Activated CD8-positive, alpha-beta T cell treated with anti-CD3 and anti-CD28 coated beads for 36 hours (primary cell): ENCODE data around the gene MAMLD1. TPM values are rescaled to one million over a fixed set of nuclear protein-coding genes. Genes with fewer than 3 reads are reported as not detected.

Source experiments
- ATAC-seq: fragments of 200-7000 bp; cut with Tn5 transposase; one replicate; pipeline ENCODE4 v1.10.0; 2021; ENCODE audit warnings: mild to moderate bottlenecking, moderate library complexity
- CTCF ChIA-PET: fragments of 350-600 bp; sonication (Branson Sonifier 250); formaldehyde crosslinking; loops from one replicate; lab custom pipeline; 2021; ENCODE audit warnings: antibody characterized with exemption; lab: Charles Lee
- POLR2A ChIA-PET: fragments of 350-600 bp; sonication (Branson Sonifier 250); formaldehyde crosslinking; loops from one replicate; lab custom pipeline; 2021; ENCODE audit warnings: antibody characterized with exemption; lab: Charles Lee
- DNase-seq: peaks from one replicate; pipeline ENCODE4 v3.0.0-alpha.2; 2020
- H3K27ac Mint-ChIP-seq: one replicate; pipeline ENCODE4 v1.8.0; 2021; ENCODE audit warnings: mild to moderate bottlenecking, mixed read lengths
- H3K27me3 Mint-ChIP-seq: one replicate; pipeline ENCODE4 v1.8.0; 2021; ENCODE audit warnings: mixed read lengths
- H3K36me3 Mint-ChIP-seq: one replicate; pipeline ENCODE4 v1.8.0; 2021; ENCODE audit warnings: low read depth, mixed read lengths
- H3K4me1 Mint-ChIP-seq: one replicate; pipeline ENCODE4 v1.8.0; 2021; ENCODE audit warnings: low read depth, mixed read lengths
- H3K4me3 Mint-ChIP-seq: one replicate; pipeline ENCODE4 v1.8.0; 2021; ENCODE audit warnings: mild to moderate bottlenecking, moderate library complexity, mixed read lengths
- H3K9me3 Mint-ChIP-seq: one replicate; pipeline ENCODE4 v1.8.0; 2021; ENCODE audit warnings: mixed read lengths
- CTCF ChIP-seq: fragments of 200-600 bp; IDR thresholded peaks from one replicate; pipeline ENCODE4 v1.8.0; 2022; ENCODE audit warnings: antibody characterized with exemption, mild to moderate bottlenecking
- intact Hi-C: fragments of 100-400 bp; cut with micrococcal nuclease; formaldehyde crosslinking; loops from one replicate; pipeline ENCODE4 v1.10.0; 2022
- total RNA-seq, 2 experiments: library from RNA; stranded (reverse); gene quantifications; one replicate each; pipeline ENCODE4 v1.2.3, GENCODE V29; 2021

The MAMLD1 gene
- total RNA-seq, 2 experiments from 2014 or later = 1.8 to 2.0 TPM

- POLR2A ChIA-PET = no interaction called here
- intact Hi-C loops = no loop called here
- CTCF ChIA-PET = no interaction called here
- Mint-ChIP-seq H3K9me3 (no peaks in the 10 kb centered on the region), H3K4me1 (no peaks in the 10 kb centered on the region), H3K4me3 (no peak overlapping the region), H3K36me3 (no peaks in the 10 kb centered on the region), H3K27ac (no peak overlapping the region), H3K27me3 (no peaks in the 10 kb centered on the region)
- DNase-seq (no peak), ATAC-seq (no peak)
- TF ChIP-seq CTCF = no peak
These were observed 140.7 kb downstream of the MAMLD1 start for GRCh38 chrX:150503898-150504219.

- Mint-ChIP-seq H3K4me3 (no peak overlapping the region), H3K9me3 (no peaks in the 10 kb centered on the region), H3K36me3 (no peaks in the 10 kb centered on the region), H3K27ac (no peak overlapping the region), H3K4me1 (no peaks in the 10 kb centered on the region), H3K27me3 (no peaks in the 10 kb centered on the region)
- no peak for TF ChIP-seq CTCF
- DNase-seq (no peak), ATAC-seq (no peak)
- CTCF ChIA-PET = no interaction called here
- POLR2A ChIA-PET = no interaction called here
- intact Hi-C loops = no loop called here
These were observed 141.5 kb downstream of the MAMLD1 start for GRCh38 chrX:150504397-150505182.

- intact Hi-C loops = no loop called here
- H3K36me3 Mint-ChIP-seq = no peaks in the 10 kb centered on the region
- TF ChIP-seq CTCF = no peak
- no peaks in the 10 kb centered on the region for H3K4me1 Mint-ChIP-seq
- POLR2A ChIA-PET = no interaction called here
- DNase-seq (no peak), ATAC-seq (no peak)
- H3K27me3 Mint-ChIP-seq = no peaks in the 10 kb centered on the region
- H3K27ac Mint-ChIP-seq = no peak overlapping the region
- no peaks in the 10 kb centered on the region for H3K9me3 Mint-ChIP-seq
- CTCF ChIA-PET = no interaction called here
- no peak overlapping the region for H3K4me3 Mint-ChIP-seq
These were observed 142.9 kb downstream of the MAMLD1 start for GRCh38 chrX:150506020-150506419.

GRCh38 chrX:150506486-150506885 is 143.4 kb downstream of the MAMLD1 start:
- no peak for ATAC-seq
- Mint-ChIP-seq H3K27me3 (no peaks in the 10 kb centered on the region), H3K9me3 (no peaks in the 10 kb centered on the region)

More at GRCh38 chrX:150506486-150506885, 143.4 kb downstream of the MAMLD1 start:
- POLR2A ChIA-PET = no interaction called here
- DNase-seq = no peak
- TF ChIP-seq CTCF = no peak
- no peaks in the 10 kb centered on the region for H3K36me3 Mint-ChIP-seq
- intact Hi-C loops = no loop called here
- no peak overlapping the region for H3K4me3 Mint-ChIP-seq
- no peaks in the 10 kb centered on the region for H3K4me1 Mint-ChIP-seq
- no peak overlapping the region for H3K27ac Mint-ChIP-seq
- CTCF ChIA-PET = no interaction called here
